Pancreas (tissue), 10 donors: ENCODE measurements around the gene RALBP1. TPM values are rescaled to one million over a fixed set of nuclear protein-coding genes. Genes with fewer than 3 reads are reported as not detected.
"Not testable (repeated sequence)": the region's sequence is repeated elsewhere in the genome, so short reads cannot be mapped to it uniquely, and the experiment has no call there.

Experiments
- ATAC-seq, 4 donors: fragments of 200-7000 bp; cut with Tn5 transposase; one replicate each; pipeline versions ENCODE4 v1.8.0 to v1.9.1; 2020; ENCODE audit warnings: mild to moderate bottlenecking in 4 of 4, moderate library complexity in 4 of 4
- DNase-seq, 6 donors: peaks; one replicate each; pipeline ENCODE4 v3.0.0-alpha.2; 2020
- FAIRE-seq: peaks from 2 replicates; lab custom pipeline; 2012; peaks lifted over from hg19 to GRCh38; lab: Jason Lieb, UNC
- H3K27ac ChIP-seq, 4 donors: fragments of 200-600 bp; sonication (generic); 1 replicate in 3 of 4; 2 replicates in 1 of 4; pipeline versions ENCODE4 v1.5.0 to v1.8.0; 2020
- H3K27me3 ChIP-seq, 4 donors: fragments of 200-600 bp; one replicate each; pipeline ENCODE4 v1.8.0; 2021
- H3K36me3 ChIP-seq, 3 donors: fragments of 200-600 bp; sonication (generic) in 1 of 3; one replicate each; pipeline versions ENCODE4 v1.5.0 to v1.8.0; 2020 to 2021
- H3K4me1 ChIP-seq, 3 donors: fragments of 200-600 bp; one replicate each; pipeline ENCODE4 v1.8.0; 2021
- H3K4me3 ChIP-seq, 4 donors: fragments of 200-600 bp; sonication (generic) in 2 of 4; one replicate each; pipeline versions ENCODE4 v1.5.0 to v1.8.0; 2020 to 2021
- H3K9me3 ChIP-seq, 4 donors: fragments of 200-600 bp; one replicate each; pipeline ENCODE4 v1.8.0; 2021
- WGBS, 2 donors: extraction: QIAGEN DNeasy Blood & Tissue Kit; methylation state at CpG; one replicate each; pipeline ENCODE4 v1.1.7; 2013; 5-methylcytosine and 5-hydroxymethylcytosine counted together
- intact Hi-C, 3 donors: fragments of 100-400 bp; cut with DNase I; formaldehyde crosslinking; loops; one replicate each; pipeline versions ENCODE4 v1.11.1 to v1.14.2; 2022
- polyA plus RNA-seq, 2 donors: library from polyadenylated mRNA; stranded (reverse); fragments of 200-250 nt; gene quantifications; one replicate each; pipeline ENCODE4 v1.2.3, GENCODE V29; 2013
- total RNA-seq, 6 donors: library from RNA; stranded (reverse); fragmentation: NEBNext Ultra II Directional in 4 of 6; extraction: Animal tissue kit (Norgen Biotek cat#: 25700) in 4 of 6; gene quantifications; one replicate each; pipeline versions ENCODE4 v1.2.1 to v1.2.4, GENCODE V29; 2021 to 2023
- TF ChIP-seq, protein P1 (sequence below), 4 donors: fragments of 200-600 bp; sonication (generic) in 3 of 4; IDR thresholded peaks; one replicate each; pipeline versions ENCODE4 v1.5.0 to v1.8.0; 2021; ENCODE audit warnings: antibody characterized with exemption in 4 of 4
- donor health status: healthy with polysubstance abuse.
- donor health status: DM: no; HTN: no; CAD: no; lungs with moderate emphysema.
- donor health status: DM: no; HTN: no; CAD: no.
- donor health status: control.
- donor health status: control.
- donor health status: Bipolar disorder and iron deficiency.
- donor health status: DM: yes; HTN: yes; CAD: no.
- donor health status: DM: no; HTN: no; CAD: no.
- donor health status: DM: no; HTN: no; CAD: no.
- donor health status: DM: yes; HTN: yes; CAD: no.

Gene RALBP1
- total and polyA plus RNA-seq, 8 donors: 6.7 to 30.5 (median 12.9) TPM

DNA sequence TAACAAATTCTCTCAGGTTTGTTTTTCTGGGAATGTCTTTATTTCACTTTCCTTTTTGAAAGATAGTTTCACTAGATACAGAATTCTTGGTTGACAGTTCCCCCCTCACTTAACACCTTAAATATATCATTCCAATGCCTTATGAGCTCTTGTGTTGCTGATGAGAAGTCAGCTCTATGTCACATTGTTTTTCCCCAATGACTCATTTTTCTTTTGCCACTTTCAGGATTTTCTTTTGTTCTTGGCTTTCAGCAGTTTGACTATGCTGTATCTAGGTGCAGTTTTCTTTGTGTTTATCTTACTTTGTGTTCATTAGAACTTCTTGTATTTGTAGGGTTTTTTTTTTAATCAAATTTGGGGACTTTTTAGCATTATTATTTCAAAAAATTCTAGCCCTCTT, 5.6 kb upstream of the RALBP1 start:
- DNase-seq (no peak), ATAC-seq (no peak), FAIRE-seq (no peak)
- H3K9me3 ChIP-seq: no peaks in the 10 kb centered on the region
- H3K4me3 ChIP-seq: no peak overlapping the region
- H3K36me3 ChIP-seq: no peaks in the 10 kb centered on the region
- TF ChIP-seq, protein P1, sequence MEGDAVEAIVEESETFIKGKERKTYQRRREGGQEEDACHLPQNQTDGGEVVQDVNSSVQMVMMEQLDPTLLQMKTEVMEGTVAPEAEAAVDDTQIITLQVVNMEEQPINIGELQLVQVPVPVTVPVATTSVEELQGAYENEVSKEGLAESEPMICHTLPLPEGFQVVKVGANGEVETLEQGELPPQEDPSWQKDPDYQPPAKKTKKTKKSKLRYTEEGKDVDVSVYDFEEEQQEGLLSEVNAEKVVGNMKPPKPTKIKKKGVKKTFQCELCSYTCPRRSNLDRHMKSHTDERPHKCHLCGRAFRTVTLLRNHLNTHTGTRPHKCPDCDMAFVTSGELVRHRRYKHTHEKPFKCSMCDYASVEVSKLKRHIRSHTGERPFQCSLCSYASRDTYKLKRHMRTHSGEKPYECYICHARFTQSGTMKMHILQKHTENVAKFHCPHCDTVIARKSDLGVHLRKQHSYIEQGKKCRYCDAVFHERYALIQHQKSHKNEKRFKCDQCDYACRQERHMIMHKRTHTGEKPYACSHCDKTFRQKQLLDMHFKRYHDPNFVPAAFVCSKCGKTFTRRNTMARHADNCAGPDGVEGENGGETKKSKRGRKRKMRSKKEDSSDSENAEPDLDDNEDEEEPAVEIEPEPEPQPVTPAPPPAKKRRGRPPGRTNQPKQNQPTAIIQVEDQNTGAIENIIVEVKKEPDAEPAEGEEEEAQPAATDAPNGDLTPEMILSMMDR (IDR thresholded peaks at IDR 0.05): no peak
- no peaks in the 10 kb centered on the region for H3K27me3 ChIP-seq
- no peak overlapping the region for H3K27ac ChIP-seq
- intact Hi-C loops: no loop called here
- no peaks in the 10 kb centered on the region for H3K4me1 ChIP-seq

DNA sequence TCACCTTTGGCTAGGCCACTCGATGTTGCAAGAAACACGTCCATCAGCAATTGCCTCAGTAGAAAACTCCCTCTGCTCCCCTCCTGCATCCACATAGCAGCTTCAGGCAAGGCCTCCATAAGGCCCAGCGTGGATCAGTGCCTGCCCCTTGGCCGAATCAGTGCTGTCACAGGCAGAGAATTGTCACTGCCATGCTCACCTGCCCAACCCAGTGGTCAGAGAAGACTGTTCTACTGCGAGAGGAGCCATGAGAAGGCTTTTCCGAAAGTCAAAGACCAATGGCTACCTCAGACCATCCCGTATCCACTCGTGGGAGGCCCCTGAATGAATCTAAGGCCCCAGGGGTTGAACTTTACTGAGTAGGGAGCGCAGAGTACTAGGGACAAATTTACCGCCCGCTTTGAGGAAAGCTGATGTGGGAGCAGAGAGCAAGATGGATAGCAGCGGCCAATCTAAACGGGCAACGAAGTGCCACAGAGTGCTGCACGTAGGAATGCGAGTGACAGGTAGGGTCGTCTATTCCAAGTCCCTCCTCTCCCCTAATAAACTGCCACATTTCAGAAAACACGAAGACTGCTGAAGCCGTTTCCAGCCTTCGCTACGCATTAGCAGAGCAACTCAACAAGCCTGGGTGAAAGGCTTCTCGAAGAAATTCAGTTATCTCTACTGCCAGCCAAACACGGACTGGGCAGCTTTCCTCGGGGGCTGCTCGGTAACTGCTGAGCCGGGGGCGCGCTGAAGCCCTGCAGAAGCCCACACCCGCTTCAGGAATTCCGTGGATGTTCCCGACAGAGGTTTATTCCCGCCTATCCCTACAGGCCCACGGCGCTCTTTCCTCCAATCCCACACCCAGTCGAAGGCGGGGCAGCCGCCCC, 968 bp upstream of the RALBP1 start:
- no peaks in the 10 kb centered on the region for H3K27me3 ChIP-seq
- peak in 2 of 6 donors; percentile 14 for DNase-seq
- WGBS, 2 donors: 23 to 27% methylated on average over 37 of the region's 37 CpGs
- peak overlapping the region; percentile 48 to 87 (median 66) for H3K4me3 ChIP-seq
- TF ChIP-seq, protein P1 (IDR thresholded peaks at IDR 0.05): no peak
- H3K27ac ChIP-seq: peak overlapping the region; percentile 85 to 96 (median 89)
- intact Hi-C loops: no loop called here
- no peaks in the 10 kb centered on the region for H3K36me3 ChIP-seq
- FAIRE-seq: no peak
- H3K4me1 ChIP-seq: no peaks in the 10 kb centered on the region
- no peaks in the 10 kb centered on the region for H3K9me3 ChIP-seq
- peak in 3 of 4 donors; percentile 54 to 80 (median 68) for ATAC-seq

DNA sequence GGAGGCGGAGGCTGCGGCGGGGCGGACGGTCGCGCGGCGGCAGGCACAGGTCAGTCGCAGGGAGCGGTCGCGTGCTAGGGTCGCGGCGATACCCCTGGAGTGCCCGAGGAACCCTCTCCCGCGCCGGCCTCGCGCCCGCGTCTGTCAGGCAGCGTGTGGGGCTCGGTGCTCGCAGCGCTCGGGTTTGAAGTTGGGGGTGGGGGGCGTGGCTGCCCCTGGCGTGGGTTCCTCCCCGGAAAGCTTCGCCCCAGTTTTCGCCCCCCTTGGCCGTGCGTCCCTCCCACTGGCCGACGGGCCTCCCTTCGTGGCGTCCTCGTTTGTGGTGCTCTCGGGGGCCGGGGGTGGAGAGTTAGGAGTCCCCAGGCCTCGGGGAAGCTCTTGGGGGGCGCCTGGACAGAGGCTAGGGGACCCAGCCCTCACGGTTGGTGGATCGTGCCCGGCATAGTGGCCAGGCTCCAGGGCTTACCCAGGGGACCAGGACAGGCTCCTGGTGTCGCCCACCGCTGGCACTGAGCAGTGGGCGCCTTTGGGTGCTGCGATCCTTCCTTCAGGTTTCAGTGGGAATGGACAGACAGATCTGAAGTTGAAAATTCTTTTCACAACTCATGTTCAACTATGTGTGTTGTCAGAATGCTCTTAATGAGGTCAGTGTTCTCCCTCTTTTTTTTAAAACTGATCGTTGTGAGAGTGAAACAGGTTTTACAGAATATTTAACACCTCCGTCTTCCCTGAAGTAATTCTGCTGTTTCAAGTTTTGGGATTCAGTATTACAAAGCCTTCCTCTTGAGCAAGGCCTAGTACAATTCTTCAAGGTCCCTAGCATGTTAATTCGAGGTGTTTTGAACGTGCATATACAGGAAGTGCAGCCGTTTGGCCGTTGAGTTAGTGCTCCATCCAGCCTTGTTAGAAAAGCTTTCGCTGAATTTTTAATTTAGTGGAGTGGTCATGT, 604 bp downstream of the RALBP1 start:
- 1% methylated on average over 57 to 59 of the region's 59 CpGs for WGBS, 2 donors
- peak overlapping the region; percentile 76 to 88 (median 82) for H3K4me3 ChIP-seq
- H3K36me3 ChIP-seq: no peaks in the 10 kb centered on the region
- peak overlapping the region; percentile 61 to 91 (median 78) for H3K27ac ChIP-seq
- H3K9me3 ChIP-seq: no peaks in the 10 kb centered on the region
- no peak for ATAC-seq
- DNase-seq: no peak
- TF ChIP-seq, protein P1 (IDR thresholded peaks at IDR 0.05): no peak
- intact Hi-C loops: no loop called here
- H3K27me3 ChIP-seq: no peaks in the 10 kb centered on the region
- no peaks in the 10 kb centered on the region for H3K4me1 ChIP-seq
- FAIRE-seq: no peak

DNA sequence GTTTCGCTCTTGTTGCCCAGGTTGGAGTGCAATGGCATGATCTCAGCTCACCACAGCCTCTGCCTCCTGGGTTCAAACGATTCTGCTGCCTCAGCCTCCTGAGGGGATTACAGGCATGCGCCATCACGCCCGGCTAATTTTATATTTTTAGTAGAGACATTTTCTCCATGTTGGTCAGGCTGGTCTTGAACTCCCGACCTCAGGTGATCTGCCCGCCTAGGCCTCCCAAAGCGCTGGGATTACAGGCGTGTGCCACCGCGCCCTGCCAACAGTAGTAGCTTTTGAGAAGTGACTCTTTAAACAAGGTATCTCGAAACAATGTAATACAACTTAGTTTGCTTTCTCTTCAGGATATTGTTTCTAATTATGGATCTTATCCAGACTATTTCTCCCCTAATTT, 1.6 kb downstream of the RALBP1 start:
- peak overlapping the region in 1 of 4 donors; percentile 87 for H3K4me3 ChIP-seq
- H3K36me3 ChIP-seq, ATAC-seq, FAIRE-seq, H3K4me1 ChIP-seq, H3K27ac ChIP-seq, H3K9me3 ChIP-seq, intact Hi-C loops, H3K27me3 ChIP-seq, DNase-seq: not testable (repeated sequence)
- 88 to 92% methylated on average over 12 of the region's 12 CpGs for WGBS, 2 donors

DNA sequence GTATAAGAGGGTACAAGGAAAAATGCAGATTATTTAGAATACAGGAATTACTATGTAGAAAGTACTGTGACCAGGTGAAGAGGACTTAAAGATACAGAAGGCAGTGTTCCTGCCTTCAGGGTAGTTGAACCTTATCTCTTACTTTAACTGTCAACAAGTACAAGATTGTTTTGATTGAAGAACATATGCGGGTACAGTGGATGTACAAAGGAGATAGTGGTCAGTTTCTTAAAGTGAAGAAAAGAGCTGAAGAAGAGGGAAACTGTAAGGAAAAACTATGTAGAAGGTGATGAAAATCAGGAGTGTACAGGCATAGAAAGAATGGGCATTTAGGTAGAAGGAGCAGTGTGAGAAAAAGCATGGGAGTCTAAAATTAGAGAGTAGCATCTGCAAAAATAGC, 2.2 kb downstream of the RALBP1 start:
- H3K4me1 ChIP-seq: no peaks in the 10 kb centered on the region
- ATAC-seq (no peak), FAIRE-seq (no peak), DNase-seq (no peak)
- no peak overlapping the region for H3K27ac ChIP-seq
- intact Hi-C loops: no loop called here
- H3K36me3 ChIP-seq: no peaks in the 10 kb centered on the region
- no peaks in the 10 kb centered on the region for H3K27me3 ChIP-seq
- no peaks in the 10 kb centered on the region for H3K9me3 ChIP-seq
- TF ChIP-seq, protein P1 (IDR thresholded peaks at IDR 0.05): no peak
- 17 to 36% methylated on average over 1 of the region's 1 CpG for WGBS, 2 donors
- H3K4me3 ChIP-seq: no peak overlapping the region
